ENCODE results near the gene BHLHE40. TPM values are rescaled to one million over a fixed set of nuclear protein-coding genes. Genes with fewer than 3 reads are reported as not detected.

BHLHE40 gene
- total and polyA plus RNA-seq, 2 of the 8 experiments (the other 6 are each of a cell fraction or from before 2014, with no cell fraction given): 1.5 to 2.2 TPM

DNA sequence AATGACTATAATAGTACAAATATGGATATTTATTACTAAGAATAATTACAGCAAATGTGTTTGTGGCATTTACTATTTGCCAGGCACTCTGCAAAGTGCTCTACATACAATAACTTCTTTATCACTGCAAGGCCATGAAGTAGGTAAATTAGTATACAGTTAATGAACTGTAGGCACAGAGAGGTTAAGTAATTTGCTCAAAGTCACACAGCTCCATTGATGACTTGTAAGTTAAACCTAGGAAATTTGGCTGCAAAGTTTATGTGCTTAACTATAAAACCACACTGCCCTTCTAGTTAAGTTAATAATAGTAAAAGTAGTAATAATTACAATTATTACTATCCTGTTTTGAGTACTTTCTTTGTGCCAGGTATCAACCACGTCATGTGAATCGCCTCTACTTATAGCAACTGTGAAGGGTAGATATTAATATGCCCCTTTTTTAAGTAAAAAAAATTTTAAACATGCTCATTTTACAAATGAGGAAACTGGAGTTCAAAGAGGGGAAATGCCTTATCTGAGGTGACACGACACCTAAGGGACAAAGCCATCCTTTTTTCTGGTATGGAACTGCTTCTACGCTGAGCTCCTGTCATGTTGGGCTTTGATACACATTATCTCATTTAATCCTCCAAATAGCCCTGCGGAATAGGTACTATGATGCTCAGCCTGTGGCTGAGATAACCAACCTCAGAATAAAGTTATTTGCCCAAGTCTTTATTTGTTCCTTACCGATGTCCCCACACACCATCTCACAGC is 8.5 kb downstream of the BHLHE40 start:
- no peak overlapping the region for H4K8ac ChIP-seq (ENCODE audit: extremely low read depth, insufficient read depth, low read length)
- no peak overlapping the region for H4K5ac ChIP-seq (ENCODE audit: insufficient read length, low read depth, low read length)
- FAIRE-seq (no peak), DNase-seq (ENCODE audit: low read depth in 1 of 2, low spot score in 2 of 2) (no peak)
- H2AFZ ChIP-seq (ENCODE audit: low read length): no peak overlapping the region
- H4K20me1 ChIP-seq (replicated peaks in 1 of 2; ENCODE audit: control insufficient read depth in 1 of 2, insufficient read depth in 2 of 2, low read length in 2 of 2): peaks cover 0 to 2% of the 10 kb centered on the region in 2 experiments
- H3K18ac ChIP-seq (ENCODE audit: extremely low read depth, low read length): no peak overlapping the region
- no peak overlapping the region for H2BK5ac ChIP-seq (ENCODE audit: low read depth, low read length)
- H3K27me3 ChIP-seq (replicated peaks in 1 of 4; ENCODE audit: control insufficient read depth in 3 of 4, extremely low read depth in 1 of 4, insufficient read depth in 3 of 4, low read length in 3 of 4): peaks cover 0 to 7% (median 6%) of the 10 kb centered on the region in 4 experiments; a peak in 4 of 7 replicates
- peaks cover 6% of the 10 kb centered on the region; the same call in 1 of the 2 replicates for H3K23me2 ChIP-seq (ENCODE audit: low read depth, low read length)
- ChIA-PET POLR2A (ENCODE audit: partially characterized antibody) (interaction anchor here (0.7 to 1.5 kb wide), 3 partner anchors 9 to 31 kb away, joined by 3 to 4 read pairs (median 4); no protein-coding TSS in a partner anchor), CTCF (ENCODE audit: partially characterized antibody) (interaction anchor here (0.7 to 5.2 kb wide), 7 partner anchors 9 to 276 kb away, joined by 3 to 29 read pairs (median 4); no protein-coding TSS in a partner anchor)
- no peak overlapping the region for H2AK5ac ChIP-seq (ENCODE audit: low read depth, low read length)
- H3K79me1 ChIP-seq (ENCODE audit: low read depth, low read length): no peaks in the 10 kb centered on the region
- H3K23ac ChIP-seq (ENCODE audit: insufficient read length): no peak overlapping the region
- no peak overlapping the region for H2BK20ac ChIP-seq (ENCODE audit: low read length)
- H3K4me2 ChIP-seq (ENCODE audit: insufficient read depth in 1 of 2, low read depth in 2 of 2, low read length in 2 of 2): peak overlapping the region; percentile 70 to 82
- H2BK12ac ChIP-seq (ENCODE audit: low read depth, low read length): no peak overlapping the region
- H2BK120ac ChIP-seq (replicated peaks; ENCODE audit: low read depth, low read length): no peak overlapping the region
- 91% methylated on average over 6 of the region's 6 CpGs; no CpG with 5 or more reads in 1 of the 2 experiments for WGBS, 2 experiments (ENCODE audit: extremely low coverage in 1 of 2, insufficient coverage in 1 of 2, insufficient read length in 1 of 2, insufficient replicate concordance in 2 of 2, low coverage in 1 of 2, low lambda C conversion rate in 2 of 2, missing lambda C conversion rate in 1 of 2)
- no peaks in the 10 kb centered on the region for H3K79me2 ChIP-seq (ENCODE audit: control insufficient read depth in 1 of 2, insufficient read depth in 2 of 2, low read length in 2 of 2)
- no peak overlapping the region for H3K14ac ChIP-seq (ENCODE audit: insufficient read length)
- H3K9ac ChIP-seq (replicated peaks in 1 of 4; ENCODE audit: extremely low read depth in 1 of 4, low read depth in 3 of 4, low read length in 3 of 4): no peak overlapping the region
- no peak overlapping the region for H3K27ac ChIP-seq (ENCODE audit: low read depth, low read length)
- H2BK15ac ChIP-seq (ENCODE audit: low read length): no peak overlapping the region
- no peak overlapping the region for H3K4ac ChIP-seq (replicated peaks; ENCODE audit: insufficient read length, low read depth, low read length)
- no peaks in the 10 kb centered on the region for H3K9me3 ChIP-seq (ENCODE audit: insufficient read depth in 2 of 2, low read depth in 1 of 2, low read length in 1 of 2)
- H3K36me3 ChIP-seq (ENCODE audit: control insufficient read depth in 2 of 4, insufficient read depth in 4 of 4, low read length in 3 of 4): no peaks in the 10 kb centered on the region
- H3K4me1 ChIP-seq (replicated peaks in 1 of 4; ENCODE audit: control insufficient read depth in 3 of 4, insufficient read depth in 4 of 4, low read length in 3 of 4): peaks cover 0 to 8% (median 5%) of the 10 kb centered on the region in 4 experiments; a peak in 4 of 7 replicates
- H3K4me3 ChIP-seq (ENCODE audit: extremely low read depth in 1 of 4, insufficient read depth in 2 of 4, low read depth in 3 of 4, low read length in 4 of 4): peak overlapping the region in 2 of 4 experiments; percentile 62 to 67; a peak in 5 of 8 replicates
- no peak overlapping the region for H4K91ac ChIP-seq (replicated peaks; ENCODE audit: insufficient read length, low read length)
- no peak overlapping the region for H3K56ac ChIP-seq (replicated peaks; ENCODE audit: insufficient read length, low read depth, low read length)
- TF ChIP-seq, protein P1, sequence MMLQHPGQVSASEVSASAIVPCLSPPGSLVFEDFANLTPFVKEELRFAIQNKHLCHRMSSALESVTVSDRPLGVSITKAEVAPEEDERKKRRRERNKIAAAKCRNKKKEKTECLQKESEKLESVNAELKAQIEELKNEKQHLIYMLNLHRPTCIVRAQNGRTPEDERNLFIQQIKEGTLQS (IDR thresholded peaks at IDR 0.05; ENCODE audit: insufficient read depth, low read depth, low read length): no peak
- TF ChIP-seq HDAC2 (IDR thresholded peaks at IDR 0.05; ENCODE audit: borderline replicate concordance in 1 of 2, low read depth in 2 of 2, low read length in 2 of 2): peak in 1 of 2 experiments; percentile 72; a peak in 1 of 4 replicates
- no peak for TF ChIP-seq TBP (IDR thresholded peaks at IDR 0.05; ENCODE audit: low read depth, low read length)
- no peak for TF ChIP-seq BACH1 (IDR thresholded peaks at IDR 0.05; ENCODE audit: low read length)
- TF ChIP-seq CBX5 (IDR thresholded peaks at IDR 0.05; ENCODE audit: low read depth, low read length): no peak
- TF ChIP-seq ZNF274 (IDR thresholded peaks at IDR 0.05; ENCODE audit: borderline replicate concordance, extremely low read depth, low read length): no peak
- no peak for TF ChIP-seq SIRT6 (IDR thresholded peaks at IDR 0.05; ENCODE audit: low read length)
- no peak for TF ChIP-seq GABPA (IDR thresholded peaks at IDR 0.05; ENCODE audit: borderline replicate concordance, insufficient read depth, low read length)
- no peak for TF ChIP-seq CHD1 (IDR thresholded peaks at IDR 0.05; ENCODE audit: low read depth, low read length)
- TF ChIP-seq KDM5A (IDR thresholded peaks at IDR 0.05; ENCODE audit: low read length): no peak
- TF ChIP-seq SIX5 (IDR thresholded peaks at IDR 0.05; ENCODE audit: low read depth, low read length): no peak
- TF ChIP-seq KDM1A (IDR thresholded peaks at IDR 0.05; ENCODE audit: borderline replicate concordance, low read length): peak; percentile 96
